Kidney epithelial cell (primary cell): Measurements from ENCODE around the gene KRTCAP2. TPM values are rescaled to one million over a fixed set of nuclear protein-coding genes. Genes with fewer than 3 reads are reported as not detected.

Experiments used
- DNase-seq: peaks from one replicate; pipeline ENCODE4 v3.0.0-alpha.2; 2010; ENCODE audit warnings: low read depth
- H3K27me3 ChIP-seq: 2 replicates; pipeline ENCODE4 v1.6.0; 2011; ENCODE audit warnings: low read length; ENCODE audit not compliant: control insufficient read depth, insufficient read depth
- H3K36me3 ChIP-seq: 2 replicates; pipeline ENCODE4 v1.5.1; 2011; ENCODE audit warnings: low read length; ENCODE audit not compliant: control insufficient read depth, insufficient read depth
- H3K4me3 ChIP-seq: 2 replicates; pipeline ENCODE4 v1.5.1; 2011; ENCODE audit warnings: low read depth, mild to moderate bottlenecking, control low read depth, low read length
- CTCF ChIP-seq: IDR thresholded peaks from 2 replicates; pipeline ENCODE4 v1.5.1; 2011; ENCODE audit warnings: mild to moderate bottlenecking, moderate library complexity, low read length, control low read depth, inconsistent platforms; ENCODE audit not compliant: insufficient read depth, poor library complexity, severe bottlenecking
- total RNA-seq: library from RNA; depleted of rRNA; stranded (reverse); fragments of >200 nt; gene quantifications from 2 replicates; pipeline ENCODE4 v1.2.3, GENCODE V29; 2015

The KRTCAP2 gene
- total RNA-seq, 1 donor from 2014 or later: 207 TPM

GRCh38 chr1:155199792-155200191, 26.7 kb upstream of the KRTCAP2 start:
- peaks cover 7% of the 10 kb centered on the region for H3K36me3 ChIP-seq
- no peaks in the 10 kb centered on the region for H3K27me3 ChIP-seq
- H3K4me3 ChIP-seq: no peak overlapping the region
- no peak for TF ChIP-seq CTCF
- DNase-seq: no peak

DNA sequence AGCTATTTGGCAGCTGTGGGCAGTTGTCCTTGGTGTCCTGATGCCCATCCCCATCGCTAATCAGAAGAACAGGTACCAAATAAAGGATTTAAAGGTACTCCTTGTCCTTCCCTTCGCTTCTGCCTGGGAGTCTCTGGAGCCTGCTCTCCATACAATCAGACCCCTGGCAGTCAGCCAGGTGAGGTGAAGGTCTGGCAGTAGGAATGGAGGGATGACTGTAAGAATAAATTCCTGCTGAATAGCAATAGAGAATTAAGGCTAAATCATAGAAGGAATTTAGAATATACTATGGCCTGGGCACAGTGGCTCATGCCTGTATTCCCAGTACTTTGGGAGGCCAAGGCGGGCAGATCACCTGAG, 25.4 kb upstream of the KRTCAP2 start:
- Histone ChIP-seq H3K36me3 (peaks cover 7% of the 10 kb centered on the region), H3K4me3 (no peak overlapping the region), H3K27me3 (no peaks in the 10 kb centered on the region)
- no peak for DNase-seq
- TF ChIP-seq CTCF: no peak

DNA sequence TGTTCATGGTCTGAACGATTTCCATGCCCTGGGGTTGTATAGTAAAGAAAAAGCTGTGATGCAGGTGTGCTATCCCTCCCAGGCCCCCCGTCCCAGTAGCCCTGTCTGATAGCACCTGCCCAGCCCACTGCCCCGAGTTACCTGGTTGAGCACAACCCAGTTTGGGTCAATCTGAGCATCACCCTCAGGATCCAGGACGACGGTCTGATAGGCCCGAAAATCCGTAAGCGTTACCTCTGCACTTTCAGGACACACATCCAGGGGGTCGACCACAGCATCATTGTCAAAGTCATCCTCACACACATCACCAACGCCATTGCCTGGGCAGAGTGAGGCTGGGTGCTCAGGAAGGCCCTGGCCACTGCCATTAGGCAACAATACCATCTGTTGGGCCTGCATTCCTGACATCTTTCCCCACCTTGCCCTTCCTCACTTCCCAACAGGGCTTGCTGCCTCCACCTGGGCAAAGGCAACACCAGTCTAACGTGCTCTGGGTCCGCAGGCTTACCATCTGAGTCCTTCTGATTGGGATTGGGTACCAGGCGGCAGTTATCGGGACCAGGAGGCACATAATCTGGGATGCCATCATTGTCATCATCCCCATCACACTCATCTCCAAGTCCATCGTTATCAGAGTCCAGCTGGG, 24.9 kb upstream of the KRTCAP2 start:
- H3K27me3 ChIP-seq: no peaks in the 10 kb centered on the region
- H3K4me3 ChIP-seq: no peak overlapping the region
- TF ChIP-seq CTCF: no peak
- no peak for DNase-seq
- H3K36me3 ChIP-seq: peaks cover 7% of the 10 kb centered on the region

GRCh38 chr1:155196893-155197638, 24.0 kb upstream of the KRTCAP2 start:
- no peak for TF ChIP-seq CTCF
- DNase-seq: no peak
- Histone ChIP-seq H3K27me3 (no peaks in the 10 kb centered on the region), H3K4me3 (no peak overlapping the region), H3K36me3 (peaks cover 7% of the 10 kb centered on the region)

DNA sequence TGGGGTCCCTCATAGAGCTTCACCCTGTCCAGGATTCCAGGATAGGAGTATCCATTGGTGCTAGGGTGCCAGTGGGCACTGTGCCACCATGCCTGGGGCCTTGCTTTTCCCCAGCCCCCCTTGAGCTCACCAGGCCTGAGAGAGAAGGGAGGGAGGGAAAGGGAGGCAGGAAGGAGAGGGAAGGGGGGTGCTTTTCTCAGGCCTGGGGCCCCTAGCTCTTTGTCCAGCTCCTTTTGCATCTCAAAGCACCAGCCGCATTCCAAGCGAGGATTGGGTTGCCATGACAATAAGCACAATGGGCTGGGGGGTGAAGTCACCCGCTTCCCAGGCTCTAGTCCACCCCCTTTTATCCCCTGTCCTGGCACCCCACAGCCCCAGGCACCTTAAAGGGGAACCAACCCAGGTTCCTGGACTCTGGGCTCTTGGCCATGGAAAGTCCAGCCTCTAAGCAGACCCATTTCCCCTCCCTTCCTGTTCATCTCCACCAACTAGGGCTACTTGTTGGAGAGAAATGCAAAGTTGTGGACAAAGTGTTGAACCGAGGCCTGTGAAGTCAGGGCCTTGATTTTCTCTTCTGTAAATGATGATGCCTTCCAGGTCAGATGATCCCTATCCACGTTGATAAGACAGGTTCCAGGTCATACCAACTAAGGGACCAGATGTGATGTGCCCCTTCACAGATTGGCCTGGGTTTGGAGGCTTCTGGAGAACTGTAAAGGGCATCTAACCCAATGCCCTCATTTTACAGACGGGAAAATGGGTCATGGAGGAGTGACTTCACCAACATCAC, 23.2 kb upstream of the KRTCAP2 start:
- no peak for TF ChIP-seq CTCF
- Histone ChIP-seq H3K36me3 (peaks cover 7% of the 10 kb centered on the region), H3K27me3 (no peaks in the 10 kb centered on the region), H3K4me3 (no peak overlapping the region)
- no peak for DNase-seq
